Tibial artery (tissue), 4 donors: ENCODE data around the gene NRXN2.

Experiments used
- DNase-seq, 2 donors: peaks; one replicate each; pipeline ENCODE4 v3.0.0-alpha.2; 2019
- H3K27ac ChIP-seq, 2 donors: fragments of 200-600 bp; sonication (generic) in 1 of 2; 1 replicate in 1 of 2; 2 replicates in 1 of 2; pipeline ENCODE4 v1.5.1; 2018 to 2019; ENCODE audit warnings: mild to moderate bottlenecking in 1 of 2
- H3K27me3 ChIP-seq, 2 donors: fragments of 200-600 bp; sonication (generic) in 1 of 2; one replicate each; pipeline versions ENCODE4 v1.5.1 to v1.6.0; 2016 to 2019
- H3K36me3 ChIP-seq, 3 donors: fragments of 200-600 bp; sonication (generic) in 2 of 3; one replicate each; pipeline ENCODE4 v1.5.1; 2016 to 2019; ENCODE audit warnings: mild to moderate bottlenecking in 2 of 3
- H3K4me1 ChIP-seq, 4 donors: fragments of 200-600 bp; sonication (generic) in 2 of 4; 1 replicate in 3 of 4; 2 replicates in 1 of 4; pipeline ENCODE4 v1.5.1; 2016 to 2019
- H3K4me3 ChIP-seq, 2 donors: fragments of 200-600 bp; sonication (generic) in 1 of 2; 1 replicate in 1 of 2; 2 replicates in 1 of 2; pipeline ENCODE4 v1.5.1; 2018 to 2019; ENCODE audit warnings: mild to moderate bottlenecking in 2 of 2
- H3K9me3 ChIP-seq, 3 donors: fragments of 200-600 bp; sonication (generic) in 1 of 3; one replicate each; pipeline ENCODE4 v1.5.1; 2016 to 2019
- intact Hi-C: fragments of 100-400 bp; cut with DNase I; formaldehyde crosslinking; loops from one replicate; pipeline ENCODE4 v1.15.0; 2023; ENCODE audit warnings: low total_unique reads
- TF ChIP-seq, protein P1 (sequence below), 2 experiments: fragments of 200-600 bp in 1 of 2; fragments of 450-650 bp in 1 of 2; IDR thresholded peaks; one replicate each; pipeline ENCODE4 v1.5.1; 2017 to 2019; ENCODE audit warnings: antibody characterized with exemption in 2 of 2, mild to moderate bottlenecking in 1 of 2, moderate library complexity in 1 of 2

The NRXN2 gene

DNA sequence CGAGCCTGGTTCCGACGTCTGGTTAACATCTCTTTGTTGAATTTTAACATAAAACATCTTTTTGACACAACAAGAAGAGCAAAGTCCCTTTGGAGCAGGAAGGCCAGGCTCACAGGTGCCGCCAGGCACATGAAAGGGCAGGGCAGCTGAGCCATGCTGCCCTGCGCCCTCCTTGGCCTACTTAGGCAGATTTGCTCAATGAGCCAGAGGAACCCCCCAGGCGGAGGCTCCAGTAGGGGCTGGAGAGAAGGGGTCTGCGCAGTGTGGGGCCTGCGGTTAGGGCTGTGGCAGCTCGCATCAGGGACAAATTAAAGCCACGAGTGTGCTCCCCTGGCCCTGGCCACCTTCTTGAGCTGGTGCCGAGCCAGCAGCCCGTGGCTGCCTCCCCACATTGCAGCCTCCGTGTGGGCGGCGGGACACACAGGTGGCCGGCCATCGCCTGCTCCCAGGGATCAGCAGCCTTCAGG lies 141.9 kb downstream of the NRXN2 start:
- H3K4me1 ChIP-seq, result peaks cover 0 to 8% (median 2%) of the 10 kb centered on the region in 4 donors
- no peak for DNase-seq
- H3K4me3 ChIP-seq, result no peak overlapping the region
- H3K27ac ChIP-seq, result no peak overlapping the region
- no peaks in the 10 kb centered on the region for H3K9me3 ChIP-seq
- H3K27me3 ChIP-seq, result no peaks in the 10 kb centered on the region
- intact Hi-C loops, result no loop called here
- TF ChIP-seq, protein P1, sequence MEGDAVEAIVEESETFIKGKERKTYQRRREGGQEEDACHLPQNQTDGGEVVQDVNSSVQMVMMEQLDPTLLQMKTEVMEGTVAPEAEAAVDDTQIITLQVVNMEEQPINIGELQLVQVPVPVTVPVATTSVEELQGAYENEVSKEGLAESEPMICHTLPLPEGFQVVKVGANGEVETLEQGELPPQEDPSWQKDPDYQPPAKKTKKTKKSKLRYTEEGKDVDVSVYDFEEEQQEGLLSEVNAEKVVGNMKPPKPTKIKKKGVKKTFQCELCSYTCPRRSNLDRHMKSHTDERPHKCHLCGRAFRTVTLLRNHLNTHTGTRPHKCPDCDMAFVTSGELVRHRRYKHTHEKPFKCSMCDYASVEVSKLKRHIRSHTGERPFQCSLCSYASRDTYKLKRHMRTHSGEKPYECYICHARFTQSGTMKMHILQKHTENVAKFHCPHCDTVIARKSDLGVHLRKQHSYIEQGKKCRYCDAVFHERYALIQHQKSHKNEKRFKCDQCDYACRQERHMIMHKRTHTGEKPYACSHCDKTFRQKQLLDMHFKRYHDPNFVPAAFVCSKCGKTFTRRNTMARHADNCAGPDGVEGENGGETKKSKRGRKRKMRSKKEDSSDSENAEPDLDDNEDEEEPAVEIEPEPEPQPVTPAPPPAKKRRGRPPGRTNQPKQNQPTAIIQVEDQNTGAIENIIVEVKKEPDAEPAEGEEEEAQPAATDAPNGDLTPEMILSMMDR (IDR thresholded peaks at IDR 0.05), result no peak
- H3K36me3 ChIP-seq, result no peaks in the 10 kb centered on the region

DNA sequence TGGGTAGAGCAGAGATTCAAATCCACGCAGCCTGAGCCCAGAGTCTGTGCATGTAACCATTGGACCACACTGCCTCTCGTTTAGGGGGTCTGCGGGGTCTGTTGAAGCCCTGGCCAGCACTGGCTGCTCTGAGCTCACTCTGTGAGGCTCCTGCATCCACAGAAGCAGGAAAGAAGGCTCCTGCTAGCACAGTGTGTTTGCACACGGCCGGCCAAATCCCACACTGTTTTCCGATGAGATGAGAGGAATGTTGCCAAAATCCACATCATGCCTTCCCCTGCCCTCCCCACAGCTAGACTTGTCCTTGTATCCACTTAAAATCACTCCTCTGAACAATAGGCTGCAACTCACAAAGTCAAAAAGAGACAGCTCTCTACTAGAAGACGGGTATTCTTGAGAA lies 142.6 kb downstream of the NRXN2 start:
- DNase-seq, result no peak
- H3K9me3 ChIP-seq, result no peaks in the 10 kb centered on the region
- no peaks in the 10 kb centered on the region for H3K27me3 ChIP-seq
- no peak overlapping the region for H3K4me3 ChIP-seq
- no peak overlapping the region for H3K27ac ChIP-seq
- intact Hi-C loops, result no loop called here
- H3K4me1 ChIP-seq, result peaks cover 0 to 8% (median 2%) of the 10 kb centered on the region in 4 donors
- TF ChIP-seq, protein P1 (IDR thresholded peaks at IDR 0.05), result no peak
- no peaks in the 10 kb centered on the region for H3K36me3 ChIP-seq

DNA sequence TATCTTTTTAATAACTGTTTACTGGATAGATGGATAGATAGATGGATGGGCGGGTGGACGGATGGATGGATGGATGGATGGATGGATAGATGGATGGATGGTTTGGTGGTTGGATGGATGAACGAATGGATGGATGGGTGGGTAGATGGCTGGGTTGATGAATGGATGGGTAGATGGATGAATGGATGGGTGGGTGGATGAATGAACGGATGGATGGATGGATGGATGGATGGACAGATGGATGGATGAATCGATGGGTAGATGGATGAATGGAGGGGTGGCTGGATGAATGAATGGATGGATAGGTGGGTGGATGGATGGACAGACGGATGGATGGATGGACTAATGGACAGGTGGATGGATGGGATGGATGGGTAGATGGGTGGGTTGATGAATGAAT lies 145.8 kb downstream of the NRXN2 start:
- intact Hi-C loops, result no loop called here
- TF ChIP-seq, protein P1 (IDR thresholded peaks at IDR 0.05), result no peak
- H3K4me3 ChIP-seq, result no peak overlapping the region
- peak in 1 of 2 donors; percentile 34 for DNase-seq
- H3K27me3 ChIP-seq, result no peaks in the 10 kb centered on the region
- H3K36me3 ChIP-seq, result no peaks in the 10 kb centered on the region
- no peaks in the 10 kb centered on the region for H3K9me3 ChIP-seq
- no peak overlapping the region for H3K27ac ChIP-seq
- H3K4me1 ChIP-seq, result peaks cover 0 to 8% (median 2%) of the 10 kb centered on the region in 4 donors

DNA sequence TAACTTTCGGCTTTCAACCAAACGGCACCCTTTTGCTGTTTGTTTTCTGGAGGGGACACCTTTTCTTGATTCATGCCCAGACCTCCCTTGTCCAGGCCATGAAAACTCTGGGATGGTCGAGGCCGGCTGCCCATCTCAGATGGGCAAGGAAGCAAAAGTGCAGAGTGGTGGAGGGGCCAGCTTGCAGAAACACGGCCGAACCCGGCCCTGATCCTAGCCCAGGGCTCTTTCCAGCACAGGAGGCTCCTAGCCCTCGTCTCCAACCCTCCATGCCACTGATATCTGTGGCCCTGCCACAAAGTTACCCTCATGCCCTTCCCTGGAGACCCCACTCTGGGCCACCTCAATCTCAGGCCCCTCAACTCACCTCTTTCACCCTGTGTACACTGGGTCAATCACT lies 150.9 kb downstream of the NRXN2 start:
- TF ChIP-seq, protein P1 (IDR thresholded peaks at IDR 0.05), result no peak

DNA sequence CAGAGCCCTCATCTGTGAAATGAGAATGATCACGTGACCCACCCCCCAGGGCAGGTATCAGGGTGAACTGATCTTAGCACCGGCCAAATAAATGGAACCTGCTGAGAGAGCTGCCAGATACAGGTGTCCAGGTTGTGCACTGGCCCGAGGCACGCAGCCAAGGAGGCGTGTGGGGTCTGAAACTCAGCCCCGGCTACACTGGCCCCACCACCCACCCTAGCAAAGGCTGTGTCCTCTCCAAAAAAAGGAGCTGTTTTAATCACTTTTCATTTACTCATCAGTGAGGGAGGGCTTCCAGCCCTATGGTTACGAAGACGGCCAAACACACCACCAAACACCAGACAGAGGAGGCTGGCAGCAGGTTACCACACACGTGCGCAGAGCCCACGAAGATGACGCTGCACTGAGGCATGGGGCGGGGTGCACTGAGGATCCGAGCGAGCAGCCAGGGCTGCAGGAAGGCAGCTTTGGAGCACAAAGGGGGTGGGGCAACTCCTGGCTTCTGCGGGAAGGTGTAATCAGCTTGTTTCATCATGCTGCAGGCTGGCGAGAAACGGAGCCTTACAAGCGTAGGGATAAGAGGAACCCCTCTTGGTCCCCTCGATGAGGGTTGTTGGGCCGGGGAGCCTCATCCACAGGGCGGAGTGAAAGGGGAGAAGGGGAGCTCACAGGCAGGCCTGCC lies 151.4 kb downstream of the NRXN2 start:
- Histone ChIP-seq H3K36me3 (no peaks in the 10 kb centered on the region), H3K9me3 (no peaks in the 10 kb centered on the region), H3K27ac (no peak overlapping the region), H3K27me3 (peaks cover 0 to 12% of the 10 kb centered on the region in 2 donors), H3K4me3 (no peak overlapping the region), H3K4me1 (no peaks in the 10 kb centered on the region)
- intact Hi-C loops, result no loop called here
- peak in 1 of 2 donors; percentile 53 for DNase-seq
- TF ChIP-seq, protein P1 (IDR thresholded peaks at IDR 0.05), result no peak

More for the DNA sequence above, 150.9 kb downstream of the NRXN2 start:
- Histone ChIP-seq H3K4me3 (no peak overlapping the region), H3K27ac (no peak overlapping the region), H3K27me3 (peaks cover 0 to 12% of the 10 kb centered on the region in 2 donors), H3K9me3 (no peaks in the 10 kb centered on the region), H3K36me3 (no peaks in the 10 kb centered on the region), H3K4me1 (no peaks in the 10 kb centered on the region)
- intact Hi-C loops, result no loop called here
- DNase-seq, result no peak
